Mesothelial cell of epicardium (in vitro differentiated cells): ENCODE measurements around the gene TULP4. TPM values are rescaled to one million over a fixed set of nuclear protein-coding genes. Genes with fewer than 3 reads are reported as not detected.

Experiments
- DNase-seq, 2 experiments: peaks; one replicate each; pipeline ENCODE4 v3.0.0; 2021; ENCODE audit warnings: low spot score in 2 of 2; ENCODE audit not compliant: unreplicated experiment in 2 of 2
- H3K27ac Mint-ChIP-seq: 2 replicates; pipeline ENCODE4 v1.8.0; 2021; ENCODE audit warnings: mixed read lengths
- H3K27me3 Mint-ChIP-seq: 2 replicates; pipeline ENCODE4 v1.8.0; 2021; ENCODE audit warnings: low read depth, mixed read lengths
- H3K36me3 Mint-ChIP-seq: 2 replicates; pipeline ENCODE4 v1.8.0; 2021; ENCODE audit warnings: mixed read lengths
- H3K4me1 Mint-ChIP-seq: 2 replicates; pipeline ENCODE4 v1.8.0; 2021; ENCODE audit warnings: mixed read lengths
- H3K4me3 Mint-ChIP-seq: 2 replicates; pipeline ENCODE4 v1.8.0; 2021; ENCODE audit warnings: mild to moderate bottlenecking, moderate library complexity, mixed read lengths
- H3K9me3 Mint-ChIP-seq: 2 replicates; pipeline ENCODE4 v1.8.0; 2021; ENCODE audit warnings: mixed read lengths
- total RNA-seq: library from RNA; stranded (reverse); gene quantifications from 3 replicates; pipeline ENCODE4 v1.2.1, GENCODE V29; 2021
- TF ChIP-seq, protein P1 (sequence below): fragments of 200-600 bp; sonication (generic); IDR thresholded peaks from one replicate; pipeline ENCODE4 v1.5.0; 2021; ENCODE audit warnings: antibody characterized with exemption; ENCODE audit not compliant: unreplicated experiment

The TULP4 gene
- total RNA-seq, 1 donor from 2014 or later, result 135 TPM

GRCh38 chr6:158559338-158559894 is 247.2 kb downstream of the TULP4 start:
- Mint-ChIP-seq H3K36me3 (no peaks in the 10 kb centered on the region), H3K4me3 (peak overlapping the region; percentile 72), H3K9me3 (no peaks in the 10 kb centered on the region), H3K27me3 (no peaks in the 10 kb centered on the region), H3K27ac (peak overlapping the region; percentile 83), H3K4me1 (peaks cover 30% of the 10 kb centered on the region)
- DNase-seq, result no peak
- TF ChIP-seq, protein P1, sequence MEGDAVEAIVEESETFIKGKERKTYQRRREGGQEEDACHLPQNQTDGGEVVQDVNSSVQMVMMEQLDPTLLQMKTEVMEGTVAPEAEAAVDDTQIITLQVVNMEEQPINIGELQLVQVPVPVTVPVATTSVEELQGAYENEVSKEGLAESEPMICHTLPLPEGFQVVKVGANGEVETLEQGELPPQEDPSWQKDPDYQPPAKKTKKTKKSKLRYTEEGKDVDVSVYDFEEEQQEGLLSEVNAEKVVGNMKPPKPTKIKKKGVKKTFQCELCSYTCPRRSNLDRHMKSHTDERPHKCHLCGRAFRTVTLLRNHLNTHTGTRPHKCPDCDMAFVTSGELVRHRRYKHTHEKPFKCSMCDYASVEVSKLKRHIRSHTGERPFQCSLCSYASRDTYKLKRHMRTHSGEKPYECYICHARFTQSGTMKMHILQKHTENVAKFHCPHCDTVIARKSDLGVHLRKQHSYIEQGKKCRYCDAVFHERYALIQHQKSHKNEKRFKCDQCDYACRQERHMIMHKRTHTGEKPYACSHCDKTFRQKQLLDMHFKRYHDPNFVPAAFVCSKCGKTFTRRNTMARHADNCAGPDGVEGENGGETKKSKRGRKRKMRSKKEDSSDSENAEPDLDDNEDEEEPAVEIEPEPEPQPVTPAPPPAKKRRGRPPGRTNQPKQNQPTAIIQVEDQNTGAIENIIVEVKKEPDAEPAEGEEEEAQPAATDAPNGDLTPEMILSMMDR, result no peak

DNA sequence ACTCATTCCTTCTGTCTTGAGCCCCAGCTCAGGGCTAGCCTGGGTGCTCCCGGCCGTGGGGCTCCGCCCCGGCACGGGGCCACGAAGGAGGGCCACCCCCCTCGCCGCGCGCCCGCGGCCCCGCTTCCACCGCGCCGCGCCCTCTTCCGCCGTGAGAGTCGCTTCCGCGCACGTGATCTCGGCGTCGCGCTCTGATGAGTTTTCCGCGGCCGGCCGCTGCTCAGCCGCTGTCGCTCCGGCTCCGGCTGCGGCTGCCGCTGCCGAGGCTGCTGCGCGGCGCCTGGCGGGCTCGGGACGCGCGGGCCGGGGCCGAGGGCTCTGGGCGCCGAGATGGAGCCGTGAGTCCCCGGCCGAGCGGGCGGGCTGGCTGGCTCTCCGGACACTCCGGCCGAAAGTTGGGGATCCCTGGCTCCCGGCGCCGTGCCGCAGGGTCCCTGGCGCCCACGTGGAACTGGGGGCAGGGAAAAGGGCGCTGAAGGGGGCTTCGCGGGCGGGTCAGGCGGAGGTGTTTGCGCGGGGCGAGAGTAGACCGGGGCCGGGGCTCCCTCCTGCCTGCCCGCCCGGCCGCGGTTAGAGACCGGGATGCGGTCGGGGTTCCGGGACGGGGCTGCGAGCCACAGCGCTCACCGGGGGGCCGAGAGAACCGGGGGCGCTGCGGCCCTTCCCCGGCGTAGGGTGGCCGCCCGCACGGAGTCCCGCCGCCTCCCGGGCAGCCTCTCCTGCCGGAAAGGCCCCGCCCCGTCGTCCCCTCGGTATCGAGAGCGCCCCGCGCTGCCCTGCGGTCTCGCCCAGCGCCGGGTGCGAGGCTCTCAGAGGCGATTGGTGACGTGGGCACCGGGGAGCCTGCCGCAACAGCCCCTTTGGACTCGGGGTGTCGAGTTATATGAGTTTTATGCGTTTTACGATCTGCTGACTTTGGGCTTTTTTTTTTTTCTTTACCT is 247.9 kb downstream of the TULP4 start, which contains the start of gene TMEM181:
TSS of gene TMEM181 (plus strand) at position 197 of the 941 bp plus-strand sequence. CDS start at position 331, 134 bp downstream.
- TF ChIP-seq, protein P1, result no peak
- H3K4me1 Mint-ChIP-seq, result peaks cover 25% of the 10 kb centered on the region
- no peaks in the 10 kb centered on the region for H3K36me3 Mint-ChIP-seq
- H3K9me3 Mint-ChIP-seq, result no peaks in the 10 kb centered on the region
- DNase-seq, result peak; percentile 74 to 87
- peak within 1 kb of the TSS; percentile 99 for H3K27ac Mint-ChIP-seq
- no peaks in the 10 kb centered on the region for H3K27me3 Mint-ChIP-seq
- H3K4me3 Mint-ChIP-seq, result peak within 1 kb of the TSS; percentile 96

- H3K9me3 Mint-ChIP-seq, result no peaks in the 10 kb centered on the region
- H3K4me1 Mint-ChIP-seq, result peaks cover 25% of the 10 kb centered on the region
- DNase-seq, result peak in 1 of 2 experiments; percentile 51
- H3K27ac Mint-ChIP-seq, result peak overlapping the region; percentile 99
- TF ChIP-seq, protein P1, result no peak
- peak overlapping the region; percentile 96 for H3K4me3 Mint-ChIP-seq
- no peaks in the 10 kb centered on the region for H3K27me3 Mint-ChIP-seq
- no peaks in the 10 kb centered on the region for H3K36me3 Mint-ChIP-seq
Measured at GRCh38 chr6:158560836-158561320, 248.6 kb downstream of the TULP4 start.

Other genes with a start within 250 kb of the TULP4 start
- gene SERAC1, start 144.2 kb upstream of the TULP4 start, total RNA-seq, result 9.8 to 10.4 TPM (median 9.8 TPM) in 3 replicates
- gene GTF2H5, start 144.1 kb upstream of the TULP4 start, total RNA-seq, result 25.7 to 28.8 TPM (median 26.1 TPM) in 3 replicates
- 23.6 to 23.9 TPM (median 23.8 TPM) in 3 replicates for gene TMEM181, start 247.6 kb downstream of the TULP4 start, total RNA-seq